ENCODE measurements around the gene RAPGEF6.

Gene RAPGEF6

DNA sequence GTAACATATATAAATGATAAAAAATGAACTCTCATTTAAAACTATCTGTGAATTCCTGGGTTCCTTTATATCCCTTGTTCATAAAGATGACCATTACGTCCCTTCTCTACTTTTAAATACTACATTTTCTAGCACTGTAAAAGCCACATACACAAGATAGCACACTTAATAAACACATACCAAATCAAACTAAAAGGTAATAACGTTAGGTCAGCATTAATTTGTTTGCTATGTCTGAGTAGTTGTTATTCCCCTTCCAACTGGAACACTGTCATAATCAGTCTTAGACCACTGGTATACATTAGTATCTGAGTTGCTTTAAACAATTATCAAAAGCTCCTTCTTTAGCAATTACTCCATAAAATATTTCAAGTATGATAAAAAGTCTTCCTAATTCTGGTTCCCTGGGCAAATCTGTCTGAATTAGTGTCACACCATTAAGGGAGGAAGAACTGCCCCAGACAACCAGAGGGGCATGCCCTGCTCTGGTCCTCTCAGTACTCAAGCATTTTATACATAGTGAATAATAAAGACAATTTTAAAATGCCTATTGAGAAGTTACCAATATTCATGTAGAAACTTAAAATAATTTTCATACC is 98.1 kb downstream of the RAPGEF6 start:
- DNase-seq: no peak

DNA sequence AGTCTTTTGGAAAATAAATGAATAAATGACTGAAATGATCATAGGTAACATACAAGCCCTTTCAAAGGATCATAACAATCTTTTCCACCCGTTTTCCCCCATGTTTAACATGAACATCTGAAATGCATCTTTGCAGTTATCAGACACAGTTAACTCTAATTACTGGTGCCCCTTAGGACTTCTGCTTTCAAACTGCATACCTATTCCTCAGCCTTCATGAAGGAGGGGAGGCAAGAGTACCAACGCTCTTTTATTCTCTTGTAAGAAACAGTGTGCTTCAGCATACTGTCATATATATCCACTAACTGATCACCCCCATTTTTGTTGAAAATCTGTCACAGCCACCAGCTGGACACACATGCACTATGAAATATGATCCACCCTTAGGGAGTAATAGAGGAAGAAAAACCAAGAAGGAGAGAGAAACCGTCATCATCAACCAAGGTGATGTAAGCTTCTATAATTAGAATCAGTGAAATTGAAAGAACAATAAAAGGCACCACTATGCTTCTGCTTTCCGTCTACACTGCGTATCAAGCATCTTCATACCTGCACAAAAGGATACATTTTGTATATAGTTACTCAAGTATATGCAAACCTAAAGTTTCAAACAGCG is 98.7 kb downstream of the RAPGEF6 start:
- DNase-seq: no peak

DNA sequence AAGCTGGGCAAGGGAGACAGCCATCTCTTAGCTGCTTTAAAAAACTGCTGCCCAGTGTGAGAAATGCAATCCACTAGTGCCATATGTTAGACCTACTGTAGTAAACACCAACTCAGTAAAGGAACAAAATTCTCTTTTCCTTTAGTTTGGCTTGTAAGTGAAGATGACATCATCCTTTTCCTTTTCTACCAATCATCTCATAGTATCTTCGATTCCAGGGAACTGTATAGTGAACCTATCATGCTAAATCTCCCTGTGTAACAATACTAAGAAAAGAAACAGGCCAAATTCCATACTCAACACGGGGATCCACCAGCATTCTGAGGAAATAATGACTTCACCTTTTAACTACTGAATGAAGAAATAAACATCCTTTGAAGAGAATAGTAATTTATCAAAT is 100.1 kb downstream of the RAPGEF6 start:
- DNase-seq: no peak

DNA sequence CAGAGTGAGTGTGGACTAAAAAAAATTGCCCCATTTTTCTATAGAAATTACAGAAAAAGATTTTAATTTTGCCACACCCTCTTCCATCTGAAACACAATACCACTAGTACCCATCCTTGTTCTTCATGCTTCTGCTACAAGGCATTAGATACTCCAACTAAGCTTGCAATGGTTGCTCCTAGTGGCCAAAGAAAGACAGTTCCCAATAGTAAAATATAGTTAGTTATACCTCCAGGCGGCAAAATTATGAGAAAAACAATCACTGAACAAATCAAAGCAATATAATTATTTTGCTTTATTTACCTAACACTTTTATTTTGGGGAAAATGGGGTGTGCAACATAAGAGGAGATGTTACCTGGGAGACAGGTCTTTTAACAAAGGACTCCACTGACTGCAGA is 101.2 kb downstream of the RAPGEF6 start:
- DNase-seq: no peak

DNA sequence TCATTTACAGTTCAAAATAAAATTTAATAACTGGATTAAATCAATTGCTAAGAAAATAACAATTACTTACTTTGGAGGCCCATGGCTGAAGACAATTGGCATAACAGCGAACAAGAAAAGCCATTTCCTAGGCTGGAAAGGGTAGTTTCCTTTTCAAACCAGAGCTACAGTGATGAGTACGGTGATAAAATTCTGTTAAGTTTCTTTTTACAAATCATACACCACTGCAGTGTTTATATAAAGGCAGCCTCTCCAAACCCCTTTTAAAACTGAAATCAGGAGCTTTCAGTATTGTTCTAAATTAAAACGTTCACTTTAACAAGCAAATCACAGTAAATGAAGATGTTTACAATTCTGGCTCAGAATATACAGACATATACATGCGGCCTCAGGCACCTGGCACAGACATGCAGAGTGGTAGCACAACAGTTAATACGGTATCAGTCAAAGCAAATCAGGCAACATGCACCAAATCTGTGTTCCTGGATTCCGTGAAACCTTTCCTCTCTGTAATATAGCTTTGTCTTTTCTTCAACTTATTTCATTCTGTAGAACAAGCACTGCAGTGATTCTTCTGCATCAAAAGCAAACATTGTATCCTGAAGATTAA is 102.9 kb downstream of the RAPGEF6 start:
- no peak for DNase-seq

DNA sequence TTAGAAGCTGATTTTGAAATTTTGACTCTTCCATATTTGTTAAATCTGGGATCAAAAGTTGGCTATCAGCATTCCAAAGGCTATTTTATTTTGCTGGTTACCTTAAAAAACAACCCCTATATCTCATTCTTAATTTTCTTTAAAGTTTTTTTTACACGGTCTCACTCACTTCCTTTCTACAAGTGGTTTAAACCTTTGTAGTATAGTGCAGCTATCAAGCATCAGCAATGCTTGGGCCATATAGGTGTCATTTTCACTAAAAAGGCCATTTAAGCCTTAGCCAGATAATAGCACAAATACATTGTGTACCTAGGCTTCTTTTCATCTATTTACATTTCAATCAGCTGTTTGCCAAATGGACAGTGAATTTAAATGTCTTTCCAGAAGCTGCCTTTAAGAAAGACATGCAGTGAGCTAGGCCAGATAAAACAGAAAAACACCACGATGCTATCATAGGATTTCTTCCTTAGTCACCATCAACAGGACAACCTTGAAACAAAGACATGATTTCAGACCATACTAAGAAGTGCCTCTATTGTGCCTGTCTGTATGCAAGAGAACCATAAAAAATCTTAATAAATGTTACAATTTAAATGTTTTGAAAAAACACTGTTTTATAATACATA is 104.2 kb downstream of the RAPGEF6 start:
- no peak for DNase-seq

DNA sequence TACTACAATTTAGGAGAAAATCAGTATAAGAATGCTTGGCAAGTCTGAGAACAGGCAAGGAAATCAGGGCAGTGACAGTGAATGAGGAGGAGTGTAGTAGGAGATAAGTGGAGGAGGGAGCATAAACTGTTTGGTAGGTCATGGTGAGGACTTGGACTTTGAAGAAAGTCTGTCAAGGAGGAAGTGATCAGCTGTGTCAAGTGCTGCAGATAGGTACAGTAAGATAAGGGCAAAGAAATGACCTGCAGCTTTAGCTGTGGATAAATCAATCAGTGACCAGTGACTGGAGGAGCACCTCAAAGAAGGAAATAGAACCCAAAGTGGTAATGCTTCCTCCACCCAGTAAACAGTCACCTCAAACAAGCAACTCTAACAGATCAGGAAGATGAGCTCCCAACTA is 106.3 kb downstream of the RAPGEF6 start:
- no peak for DNase-seq

DNA sequence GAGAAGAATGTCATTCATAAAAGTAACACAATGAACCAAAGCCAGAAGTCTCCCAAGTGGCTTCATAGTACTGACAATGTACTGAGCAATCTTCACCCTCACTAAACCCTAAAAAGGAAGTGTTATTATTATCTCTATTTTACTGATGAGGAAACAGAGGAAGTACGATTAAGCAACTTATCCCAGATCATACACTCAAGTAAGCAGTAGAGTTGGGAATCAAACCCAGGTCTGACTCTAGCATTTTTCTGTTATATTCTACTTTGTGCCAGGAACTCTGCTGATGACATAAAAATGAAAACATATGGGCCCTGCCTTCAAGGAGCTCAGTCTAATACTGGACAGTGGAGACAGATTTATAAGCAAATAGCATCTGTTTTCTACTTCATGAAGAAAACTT is 109.2 kb downstream of the RAPGEF6 start:
- DNase-seq: no peak

DNA sequence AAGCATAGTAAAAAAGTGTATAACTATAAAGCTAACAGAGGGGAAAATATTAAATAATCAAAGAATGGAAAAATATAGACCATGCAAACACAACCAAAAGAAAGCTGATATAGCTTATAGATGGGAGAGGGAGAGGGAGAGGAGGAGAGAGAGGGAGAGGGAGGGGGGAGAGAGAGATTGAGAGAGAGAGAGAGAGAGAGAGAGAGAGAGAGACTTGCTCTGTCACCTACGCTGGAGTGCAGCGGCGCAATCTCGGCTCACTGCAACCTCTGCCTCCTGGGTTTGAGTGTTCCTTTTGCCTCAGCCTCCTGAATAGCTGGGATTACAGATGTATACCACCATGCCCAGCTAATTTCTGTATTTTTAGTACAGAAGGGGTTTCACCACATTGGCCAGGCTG is 110.6 kb downstream of the RAPGEF6 start:
- DNase-seq: no peak

DNA sequence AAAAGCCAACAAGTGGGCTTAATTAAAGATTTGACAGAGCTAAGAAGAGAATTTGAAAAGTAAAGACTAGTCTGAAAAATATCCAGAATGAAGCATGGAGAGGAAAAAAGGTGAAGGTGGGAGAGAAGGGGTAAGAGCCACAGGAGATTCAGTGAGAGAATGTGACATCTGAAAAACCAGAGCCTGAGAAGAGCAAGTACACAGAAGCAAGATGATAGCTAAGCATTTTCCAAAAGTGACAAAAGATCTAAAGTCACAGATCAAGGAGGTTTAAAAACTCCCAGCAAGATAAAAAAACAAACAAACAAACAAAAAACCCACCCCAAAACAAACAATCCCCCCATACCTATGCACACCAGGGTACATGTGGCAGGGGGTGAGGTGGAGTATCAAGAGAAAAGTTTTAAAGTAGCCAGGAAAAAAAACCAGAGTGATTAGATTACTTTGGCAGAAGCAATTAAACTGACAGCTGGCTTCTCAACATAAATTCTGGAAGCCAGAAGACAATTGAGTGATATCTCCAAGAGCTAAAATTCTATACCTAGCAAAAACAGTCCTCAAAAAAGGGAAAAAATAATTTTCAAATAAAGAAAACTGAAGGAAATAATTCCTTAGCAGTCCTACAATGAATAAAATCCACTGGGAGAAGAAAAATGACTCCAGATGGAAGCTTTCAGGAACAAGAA is 111.4 kb downstream of the RAPGEF6 start:
- DNase-seq: no peak

DNA sequence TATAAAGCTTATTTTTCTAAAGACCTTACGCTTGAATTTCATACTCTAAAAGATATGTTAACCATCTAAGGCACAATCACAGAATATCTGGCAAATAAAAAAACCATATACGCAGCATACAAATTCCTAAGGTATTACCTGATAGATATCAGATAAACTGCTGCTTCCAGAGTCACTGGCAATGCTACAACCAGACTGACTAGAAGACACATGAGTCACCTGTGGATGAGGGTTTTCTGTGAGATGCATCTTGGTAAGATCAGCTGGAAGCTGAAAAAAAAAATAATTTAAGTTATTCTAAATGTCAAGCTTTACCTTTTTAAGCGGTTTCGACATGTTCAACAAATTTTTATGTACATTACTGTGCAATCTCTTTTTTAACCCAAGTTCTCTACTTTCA is 113.8 kb downstream of the RAPGEF6 start:
- no peak for DNase-seq

DNA sequence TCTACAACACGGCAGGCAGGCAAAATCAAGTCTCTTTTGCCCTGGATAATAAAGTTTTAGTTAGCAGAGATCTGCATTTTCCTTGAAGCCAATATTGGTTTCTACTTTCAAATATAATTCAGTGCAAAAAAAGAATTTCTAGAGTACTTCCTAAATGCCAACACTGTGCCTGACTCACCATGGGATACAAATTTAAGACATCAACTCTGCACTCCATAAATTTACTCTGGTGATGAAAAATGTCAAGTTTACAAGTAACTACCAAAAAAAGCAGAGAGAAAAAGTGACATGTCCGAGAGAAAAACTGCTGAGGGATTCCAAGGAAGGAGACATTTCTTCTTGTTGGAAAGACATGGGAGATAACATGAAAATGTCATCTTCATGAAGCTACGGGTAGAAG is 119.7 kb downstream of the RAPGEF6 start:
- no peak for DNase-seq

DNA sequence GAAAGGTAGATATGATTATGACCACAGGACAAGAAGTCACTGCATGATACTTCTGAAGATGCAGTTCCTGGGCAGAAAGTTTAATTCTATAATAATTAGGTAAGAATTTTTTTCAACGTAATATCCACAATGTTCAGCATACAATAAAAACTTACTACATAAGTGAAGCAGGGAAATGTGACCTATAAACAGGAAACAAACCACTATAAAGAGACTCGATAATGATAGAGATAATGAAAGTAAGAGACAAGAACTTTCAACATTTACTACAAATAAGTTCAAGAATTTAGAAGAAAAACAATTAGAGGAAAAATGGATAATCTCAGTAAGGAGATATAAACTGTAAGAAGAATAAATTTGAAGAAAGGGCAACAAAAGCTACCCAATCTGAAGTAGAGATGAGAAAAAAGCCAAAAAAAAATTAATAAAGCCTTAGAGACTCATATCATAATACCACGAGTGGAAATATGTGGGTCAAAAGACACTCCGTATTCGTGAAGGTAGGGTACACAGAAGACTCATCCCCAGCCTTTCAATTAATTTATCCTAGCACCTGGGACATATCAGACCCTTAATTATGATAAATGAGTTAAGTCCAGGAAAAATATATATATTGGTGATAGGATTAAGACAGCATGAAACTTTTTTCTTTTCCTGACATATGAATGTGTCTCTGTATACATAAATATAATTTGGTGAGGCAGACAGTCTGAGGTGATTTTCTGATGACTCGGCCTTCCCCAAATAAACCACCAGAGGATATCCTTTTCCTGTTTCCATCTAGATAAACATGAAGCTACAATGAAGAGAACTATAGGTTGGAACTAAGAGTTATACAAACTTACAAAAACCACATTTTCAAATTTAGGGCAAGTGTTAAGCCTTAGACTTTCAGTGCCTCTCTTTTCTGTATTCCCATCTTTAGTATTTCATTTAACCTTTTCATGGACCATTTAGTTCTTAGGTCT is 120.4 kb downstream of the RAPGEF6 start:
- no peak for DNase-seq

DNA sequence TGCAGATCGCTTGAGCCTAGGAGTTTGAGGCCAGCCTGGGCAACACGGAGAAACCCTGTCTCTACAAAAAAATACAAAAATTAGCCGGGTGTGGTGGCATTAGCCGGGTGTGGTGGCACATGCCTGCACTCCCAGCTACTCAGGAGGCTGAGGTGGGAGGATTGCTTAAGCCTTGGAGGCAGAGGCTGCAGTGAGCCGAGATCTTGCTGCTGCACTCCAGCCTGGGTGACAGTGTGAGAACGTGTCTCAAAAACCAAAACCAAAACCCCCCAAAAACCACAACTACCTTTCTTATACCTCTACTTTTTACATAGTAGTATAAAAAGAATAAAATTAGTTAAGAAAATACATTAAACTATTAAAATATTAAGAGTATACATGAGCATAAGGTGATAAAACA is 121.2 kb downstream of the RAPGEF6 start:
- DNase-seq: no peak

DNA sequence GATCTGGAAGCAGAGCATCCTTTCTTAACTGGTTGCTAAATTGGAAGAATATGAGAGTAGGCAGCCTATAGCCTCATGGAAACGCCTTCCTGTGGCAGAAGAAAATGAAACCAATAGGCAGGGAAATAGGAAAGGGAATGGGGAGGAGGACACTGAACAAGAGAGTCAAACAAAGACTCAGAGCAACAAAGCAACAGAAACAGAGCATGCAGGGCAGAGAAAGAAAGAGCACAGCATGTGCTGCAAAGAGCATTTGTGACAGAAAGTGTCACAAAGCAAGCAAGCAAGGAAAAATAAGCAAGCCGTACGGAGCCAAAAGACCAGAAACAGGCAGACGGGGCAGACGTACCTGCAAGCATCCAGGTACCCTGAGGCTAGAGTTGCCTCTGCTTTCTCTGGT is 123.1 kb downstream of the RAPGEF6 start:
- DNase-seq: no peak

DNA sequence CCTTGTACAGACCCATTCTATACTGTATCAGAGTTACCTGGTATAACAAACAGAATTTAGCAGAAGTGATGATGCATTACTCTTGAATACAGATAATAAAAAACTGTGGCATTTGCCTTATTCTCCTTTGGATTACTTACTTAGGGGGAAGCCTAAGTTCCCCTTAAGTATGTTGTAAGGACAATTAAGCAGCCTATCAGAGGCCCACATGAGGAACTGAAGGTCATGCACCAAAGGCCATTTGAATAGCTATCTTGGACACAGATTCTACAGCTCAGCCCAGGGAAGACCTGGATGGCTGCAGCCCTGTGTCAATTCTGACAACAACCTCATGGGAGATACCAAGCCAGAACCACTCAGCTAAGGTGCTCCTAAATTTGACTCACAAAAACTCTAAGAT is 125.2 kb downstream of the RAPGEF6 start:
- DNase-seq: no peak

DNA sequence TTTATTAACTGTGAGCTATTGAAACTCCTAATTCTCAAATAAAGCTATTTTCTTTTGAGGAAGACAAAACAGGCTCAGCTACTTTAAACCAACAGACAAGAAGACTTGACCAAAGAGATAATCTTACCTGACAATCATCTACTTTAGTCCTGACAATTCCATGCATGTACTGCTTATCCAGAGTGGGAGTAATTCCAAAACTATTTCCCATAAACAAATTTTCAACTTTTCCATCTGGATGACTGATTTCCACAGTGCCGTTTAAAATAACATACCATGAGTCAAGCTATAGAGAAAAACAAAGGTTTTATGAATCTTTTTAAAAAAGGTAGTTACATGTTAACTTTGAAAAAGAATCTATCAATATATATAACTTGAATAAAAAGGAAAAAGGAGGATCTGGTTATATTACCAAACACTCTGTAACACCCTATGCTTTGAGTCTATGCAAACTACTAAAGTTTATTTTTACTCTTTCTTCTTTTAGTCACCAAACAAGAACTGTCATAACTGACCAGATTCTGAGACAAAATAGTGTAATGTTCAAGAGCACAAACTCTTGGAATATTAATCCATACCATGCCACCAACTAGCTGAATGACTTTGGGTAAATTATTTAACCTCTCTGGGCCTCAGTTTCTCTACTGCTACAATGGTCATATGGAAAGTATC is 129.7 kb downstream of the RAPGEF6 start:
- no peak for DNase-seq

DNA sequence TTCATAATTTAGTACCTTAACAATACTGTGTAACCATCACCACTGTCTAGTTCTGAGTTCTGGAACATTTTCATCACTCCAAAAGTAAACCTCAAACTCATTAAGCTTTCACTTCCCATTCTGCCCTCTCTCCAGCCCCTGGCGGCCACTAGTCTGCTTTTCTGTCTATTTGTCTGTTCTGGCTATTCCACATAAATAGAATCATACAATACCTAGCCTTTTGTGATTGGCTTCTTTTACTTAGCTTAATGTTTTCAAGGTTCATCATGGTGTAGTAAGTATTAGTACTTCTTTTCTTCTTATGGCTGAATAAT is 138.7 kb downstream of the RAPGEF6 start:
- no peak for DNase-seq

DNA sequence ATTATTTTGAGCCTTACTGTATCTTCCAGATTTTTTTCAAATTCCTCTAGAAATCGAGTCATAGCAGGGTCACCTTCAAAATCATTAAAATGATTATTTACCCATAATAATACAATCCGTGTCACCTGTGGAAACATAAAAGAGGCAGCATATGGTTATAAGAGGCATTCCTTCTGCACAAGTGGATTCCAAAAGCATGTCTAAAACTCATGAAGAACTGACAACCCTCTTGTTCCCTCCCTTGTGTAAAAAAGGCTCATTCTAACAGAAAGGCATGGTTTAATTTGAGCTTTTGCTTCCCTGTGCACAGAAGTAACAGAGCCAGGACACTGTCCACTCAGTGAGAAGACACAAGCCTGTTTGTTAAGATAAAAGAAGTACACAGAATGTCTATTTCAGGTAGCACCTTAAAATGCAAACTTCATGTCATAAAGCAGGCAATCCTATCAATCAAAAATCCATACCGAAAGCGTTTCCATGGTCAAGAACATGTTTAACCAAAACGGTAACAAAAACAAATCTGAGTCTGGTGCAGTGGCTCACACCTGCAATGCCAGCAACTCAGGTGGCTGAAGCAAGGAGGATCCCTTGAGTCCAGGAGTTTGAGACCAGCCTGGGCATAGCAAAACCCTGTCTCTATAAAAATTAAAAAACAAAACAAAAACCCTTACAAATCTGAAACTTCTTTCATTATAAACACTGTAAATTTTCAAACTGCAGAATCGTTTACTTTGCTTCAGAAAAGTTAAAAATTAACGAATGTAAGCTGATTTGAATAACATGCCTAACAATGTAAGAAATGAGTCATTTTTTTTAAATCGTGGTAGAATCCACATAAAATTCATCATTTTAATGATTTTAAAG is 139.3 kb downstream of the RAPGEF6 start:
- DNase-seq: no peak

DNA sequence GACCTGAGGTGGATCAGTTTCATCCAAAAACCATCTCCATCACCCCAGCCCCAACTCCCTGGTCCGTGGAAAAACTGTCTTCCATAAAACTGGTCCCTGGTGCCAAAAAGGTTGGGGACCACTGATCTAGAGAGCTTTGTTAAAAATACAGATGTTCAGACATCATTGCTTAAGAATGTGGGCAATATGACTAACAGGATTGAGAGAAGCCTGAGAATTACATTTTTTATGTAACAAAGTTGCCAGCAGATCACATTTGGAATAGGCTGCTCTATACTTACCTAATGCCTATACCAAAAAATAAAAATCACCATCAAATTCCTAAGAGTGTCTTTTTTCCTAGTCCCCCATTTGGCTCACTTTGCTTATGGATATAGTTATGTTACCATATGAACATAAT is 143.3 kb downstream of the RAPGEF6 start:
- no peak for DNase-seq

DNA sequence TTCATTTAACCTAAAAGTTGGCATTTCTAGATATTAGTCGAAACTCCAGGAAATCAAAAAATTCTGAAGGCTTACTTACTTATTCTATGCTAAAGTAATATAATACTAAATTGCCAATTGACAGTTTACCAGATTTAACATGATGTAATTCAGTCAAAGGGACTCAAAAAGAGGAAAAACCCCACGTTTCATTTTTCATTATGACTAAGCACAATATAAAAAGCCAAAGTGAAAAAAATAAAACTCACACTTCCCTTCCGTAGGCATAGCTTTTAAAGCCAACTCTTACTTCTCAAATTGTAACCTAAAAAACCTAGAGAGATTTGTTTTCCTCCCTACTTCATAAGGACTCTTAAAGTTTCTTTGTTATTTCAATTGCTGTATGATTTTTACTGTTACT is 146.6 kb downstream of the RAPGEF6 start:
- DNase-seq: no peak

Measured in NCI-H187 (cell line).